Midbrain (tissue), 1 donor: Measurements from ENCODE around the gene CASZ1.

Experiments used
- DNase-seq: peaks from one replicate; lab custom pipeline; 2025; lab: John Stamatoyannopoulos, UW

The CASZ1 gene

DNA sequence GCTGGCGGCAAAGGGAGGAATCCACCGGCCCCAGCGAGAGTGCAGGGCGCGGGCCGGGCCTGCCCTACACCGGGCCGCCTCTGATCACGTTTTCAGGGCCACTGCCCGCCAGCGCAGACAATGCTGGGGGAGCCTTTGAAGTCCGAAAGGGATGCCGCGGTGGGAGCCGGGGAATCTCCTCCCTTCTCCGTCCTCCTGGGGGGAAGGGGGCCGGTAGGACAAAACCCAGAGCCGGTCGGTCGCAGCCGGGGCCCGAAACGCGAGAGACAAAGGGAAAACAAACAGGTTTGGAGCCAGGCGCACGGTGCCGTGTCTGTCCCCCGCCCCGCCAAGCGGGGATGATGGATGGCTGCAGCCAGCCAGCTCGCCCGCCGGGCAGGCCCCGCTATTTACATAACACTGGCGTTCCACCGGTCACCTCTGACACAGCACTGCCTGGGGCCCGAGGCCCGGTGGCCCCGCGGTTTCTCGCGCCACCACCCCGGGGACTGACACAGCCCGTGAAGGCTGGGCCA is 92.0 kb downstream of the CASZ1 start:
- no peak for DNase-seq

DNA sequence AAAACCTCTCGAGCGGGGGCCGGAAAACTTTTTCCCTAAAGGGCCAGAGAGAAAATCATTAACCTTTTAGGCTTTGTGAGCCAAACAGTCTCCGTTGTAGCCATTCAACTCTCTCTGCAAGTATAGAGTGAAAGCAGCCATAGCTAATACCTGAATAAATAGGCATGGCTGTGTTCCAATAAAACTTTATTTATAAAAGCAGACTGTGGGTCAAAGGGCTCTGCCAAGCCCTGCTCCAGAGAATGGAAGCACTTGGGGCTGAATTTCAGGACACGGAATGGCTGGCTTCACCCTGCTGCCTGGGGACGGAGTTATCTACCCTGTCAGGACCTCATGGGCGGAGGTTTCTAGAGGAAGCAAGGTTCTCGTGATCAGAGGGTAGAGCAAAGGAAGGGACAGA is 92.7 kb downstream of the CASZ1 start:
- no peak for DNase-seq

DNA sequence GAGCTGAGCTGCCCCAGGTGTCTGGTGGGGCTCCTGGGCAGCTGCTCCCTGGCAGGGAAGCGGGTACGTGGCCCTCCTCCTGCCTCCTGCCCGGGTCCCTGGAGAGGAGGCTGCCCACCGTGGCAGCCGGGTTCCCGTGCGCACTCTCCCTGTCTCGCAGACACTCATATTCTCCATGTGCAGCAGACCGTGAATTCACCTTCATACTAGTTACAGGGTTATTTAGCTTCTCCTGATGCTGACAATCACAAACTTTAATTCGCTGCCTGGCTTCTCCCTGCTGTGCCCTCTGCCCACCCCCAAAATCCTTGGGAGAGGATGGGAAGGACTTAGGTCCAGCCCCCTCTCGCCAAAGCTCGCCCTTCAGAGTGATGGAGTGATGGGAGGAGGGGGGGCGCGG is 95.3 kb downstream of the CASZ1 start:
- DNase-seq, result no peak

DNA sequence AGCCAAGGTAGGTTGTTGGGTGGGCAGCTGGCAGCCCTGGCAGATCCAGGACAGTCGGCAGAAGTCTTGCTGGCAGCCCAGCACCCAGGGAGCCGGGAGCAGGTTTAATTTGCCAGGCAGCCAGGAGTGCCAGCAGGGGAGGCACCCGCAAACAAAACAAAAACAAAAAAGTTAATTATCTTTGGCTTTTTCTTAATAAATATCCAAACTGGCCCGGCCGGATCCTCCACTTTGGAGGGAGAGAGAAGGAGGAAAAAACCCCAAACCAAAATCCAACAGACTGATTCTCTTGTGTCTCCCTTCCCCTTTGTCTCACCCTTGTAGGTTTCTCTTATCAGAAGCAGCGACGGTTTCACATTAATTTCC is 97.0 kb downstream of the CASZ1 start:
- DNase-seq, result no peak

DNA sequence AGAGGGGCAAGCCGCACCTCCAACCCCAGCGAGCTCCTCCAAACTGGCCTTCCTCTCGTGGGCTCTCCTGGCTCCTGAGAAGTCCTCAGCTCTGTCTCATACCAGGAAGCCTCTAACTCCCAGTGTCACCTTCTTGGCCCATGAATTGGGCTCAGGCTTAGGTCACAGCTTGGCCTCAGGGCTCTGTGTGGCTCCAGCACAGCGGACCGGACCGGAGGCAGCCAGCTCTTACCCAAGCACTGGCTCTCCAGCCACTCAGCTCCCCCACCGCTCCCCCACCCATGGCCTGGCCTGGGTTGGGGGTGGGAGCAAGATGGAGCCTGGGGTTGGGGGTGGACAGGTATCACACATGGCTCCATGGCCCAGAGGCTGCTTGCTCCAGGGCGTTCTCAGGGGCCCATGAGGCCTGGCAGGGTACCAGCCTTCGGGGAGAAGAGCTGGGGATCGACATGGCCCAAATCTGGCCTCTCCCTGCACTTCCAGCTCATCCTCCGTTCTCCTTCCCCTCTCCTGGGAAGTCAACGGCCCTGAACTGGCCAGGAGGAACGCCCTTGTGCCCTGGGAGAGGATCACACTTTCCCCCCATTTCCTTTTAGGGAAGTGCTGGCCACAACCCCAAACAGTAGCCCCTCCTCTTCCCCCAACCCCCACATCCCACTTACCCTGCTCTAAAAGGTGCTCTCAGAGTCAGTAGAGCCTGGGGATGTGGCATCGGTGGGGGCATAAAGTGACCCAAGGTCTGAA is 97.5 kb downstream of the CASZ1 start:
- DNase-seq, result no peak

DNA sequence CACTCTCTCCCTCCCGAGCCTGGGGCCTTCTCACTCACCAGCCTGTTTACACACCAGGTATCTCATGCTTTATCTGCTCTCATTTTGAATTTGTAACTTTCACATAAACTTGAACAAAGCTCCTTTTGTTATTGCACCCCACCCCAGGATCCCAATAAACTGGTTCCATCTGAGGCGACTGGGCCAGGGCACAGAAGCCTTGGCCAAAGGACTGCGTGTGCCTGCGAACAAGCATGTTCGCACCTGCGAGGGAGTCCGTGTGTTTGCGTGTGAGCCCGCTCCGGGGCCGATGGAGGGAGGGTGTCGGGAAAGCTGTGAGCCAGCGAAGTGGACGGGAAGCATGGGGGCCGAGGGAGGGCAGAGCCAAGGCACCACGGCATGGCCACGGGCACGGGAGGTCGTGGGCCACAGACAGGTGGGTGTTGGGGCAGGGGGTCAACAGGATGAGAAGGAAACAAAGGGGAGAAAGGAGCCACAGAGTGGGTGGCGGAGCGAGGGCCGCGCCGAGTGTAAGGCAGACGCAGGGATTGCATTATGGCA is 98.8 kb downstream of the CASZ1 start:
- no peak for DNase-seq

DNA sequence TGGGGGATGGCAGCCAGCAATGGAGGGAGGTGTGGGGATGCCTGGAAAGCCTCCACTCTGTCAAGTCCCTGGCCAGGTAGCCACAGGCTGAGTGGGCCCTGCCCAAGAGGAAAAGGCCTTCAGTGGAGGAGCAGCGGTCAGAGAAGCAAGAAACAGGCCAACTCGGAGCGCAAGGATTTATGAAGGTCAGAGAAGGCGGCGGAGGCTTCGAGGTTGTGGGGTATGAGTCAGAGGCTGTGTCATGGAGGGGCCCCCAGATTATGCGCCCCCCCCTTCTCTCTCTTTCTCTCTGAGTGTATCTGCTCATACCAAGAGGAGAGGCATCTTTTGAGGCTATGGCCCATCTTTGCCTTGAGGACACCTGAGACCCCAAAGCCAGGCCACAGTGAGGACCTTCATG is 99.5 kb downstream of the CASZ1 start:
- DNase-seq, result no peak

DNA sequence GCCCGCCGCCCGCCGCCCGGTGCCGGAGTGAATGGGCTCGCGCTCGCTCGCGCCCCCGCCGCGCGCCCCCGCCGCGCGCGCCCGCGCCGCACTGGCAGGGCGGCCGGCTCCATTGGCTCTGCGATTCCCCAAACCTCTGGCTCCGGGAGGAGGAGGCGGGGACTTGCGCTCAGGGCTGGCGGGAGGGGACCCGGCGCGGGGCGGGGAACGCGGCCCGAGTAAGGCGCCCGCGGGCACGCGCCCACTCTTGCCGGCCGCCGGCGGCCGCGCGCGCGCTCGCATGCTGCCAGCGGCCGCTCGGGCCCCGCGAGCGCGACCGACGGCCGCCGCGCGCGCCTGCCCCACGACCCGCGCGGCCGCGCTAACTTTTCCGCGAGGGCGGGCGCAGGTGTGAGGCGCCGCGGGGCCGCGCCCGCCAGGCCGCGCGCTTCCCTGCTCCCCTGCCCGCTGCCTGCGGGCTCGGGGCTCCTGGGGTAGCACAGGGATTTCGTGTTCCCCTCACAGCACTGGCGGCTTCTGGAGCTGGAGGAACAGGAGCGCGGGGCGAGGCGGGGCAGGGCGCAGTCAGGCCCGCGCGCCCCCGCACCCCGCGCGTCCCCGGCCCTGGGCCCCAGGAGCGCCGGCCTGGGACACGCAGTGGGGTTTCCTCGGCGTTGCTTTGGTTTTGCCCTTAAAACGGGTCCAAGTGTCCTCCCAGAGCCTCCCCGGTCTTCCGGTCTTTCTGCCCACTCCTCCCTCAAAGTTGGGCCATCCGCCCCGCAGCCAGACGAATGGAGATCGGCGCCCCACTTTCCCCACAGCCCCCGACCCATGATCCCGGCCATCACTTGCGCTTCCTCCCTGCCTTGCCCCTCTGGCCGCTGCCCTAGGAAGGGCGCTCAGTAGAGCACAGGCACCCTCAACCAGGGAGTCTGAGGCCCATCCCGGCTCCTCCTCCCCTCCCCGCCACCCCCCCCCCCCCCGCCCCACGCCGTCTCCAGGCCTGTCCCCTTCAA is 101.5 kb downstream of the CASZ1 start:
- peak; percentile 69 for DNase-seq

DNA sequence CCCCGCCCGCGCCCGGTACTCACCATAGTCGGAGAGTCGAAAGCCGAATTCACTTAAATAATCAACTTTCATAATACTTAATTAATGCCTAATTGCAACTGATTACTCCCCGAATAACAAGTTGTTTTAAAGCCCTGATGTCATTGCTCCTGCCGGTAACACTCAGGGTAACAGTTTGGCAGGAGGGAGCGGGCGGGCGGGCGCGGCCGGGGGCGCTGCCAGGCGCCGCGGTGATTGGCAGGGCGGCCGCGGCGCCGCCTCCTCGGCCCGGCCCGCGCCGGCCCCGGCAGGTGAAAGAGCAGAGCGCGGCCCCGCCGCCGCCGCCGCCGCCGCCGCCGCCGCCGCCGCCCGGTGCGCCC is 102.2 kb downstream of the CASZ1 start:
- no peak for DNase-seq

DNA sequence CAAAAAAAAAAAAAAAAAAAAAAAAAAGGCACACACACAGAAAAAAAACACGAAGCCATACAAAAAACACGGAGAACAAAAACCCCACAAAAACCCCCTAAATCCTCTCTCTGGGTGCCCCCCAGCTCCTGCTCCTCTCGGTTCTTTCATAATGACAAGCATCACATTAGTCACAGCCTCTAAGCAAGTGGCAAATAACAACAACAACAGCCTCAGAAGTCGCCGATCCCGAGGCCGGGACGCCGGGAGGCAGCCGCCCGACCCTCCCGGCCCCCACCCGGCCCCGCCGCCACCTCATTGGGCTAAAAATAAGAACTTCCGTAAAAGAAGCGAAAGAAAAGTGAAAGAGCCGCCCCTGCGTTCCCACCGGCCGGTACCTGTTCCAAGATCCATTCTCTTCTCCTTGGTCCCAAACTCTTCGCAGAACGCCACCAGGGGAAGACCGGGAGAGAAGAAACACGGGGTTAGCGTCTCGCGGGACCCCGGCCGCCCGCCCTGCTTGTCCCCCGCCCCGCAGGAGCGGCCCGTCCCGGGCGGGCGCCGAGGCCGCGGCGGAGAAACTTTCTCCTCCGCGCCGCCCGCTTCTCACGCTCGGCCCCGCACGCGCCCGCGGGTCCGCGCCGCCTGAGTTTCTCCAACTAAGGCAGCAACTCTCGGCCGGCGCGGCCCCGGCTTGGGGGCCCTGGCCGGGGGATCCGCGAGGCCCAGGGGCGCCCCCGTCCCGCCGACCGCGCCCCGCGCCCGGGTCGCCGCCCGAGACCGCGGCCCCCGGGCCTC is 102.8 kb downstream of the CASZ1 start:
- DNase-seq, result peak; percentile 17

DNA sequence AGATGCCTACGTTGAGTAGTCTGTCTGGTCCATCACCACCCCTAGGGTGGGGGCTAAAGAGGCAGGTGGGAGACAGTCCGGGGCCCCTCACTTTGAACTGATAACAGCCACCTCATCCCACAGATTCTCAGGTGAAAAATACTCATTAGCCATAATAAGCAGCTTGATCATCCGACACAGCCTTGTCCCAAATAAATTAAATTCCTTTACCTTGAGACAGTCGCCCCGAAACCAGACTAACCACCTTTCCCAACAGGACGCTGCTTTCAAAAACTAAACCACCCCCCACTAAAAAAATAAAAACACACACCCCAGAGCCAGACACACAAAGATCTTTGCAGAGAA is 103.3 kb downstream of the CASZ1 start:
- no peak for DNase-seq

DNA sequence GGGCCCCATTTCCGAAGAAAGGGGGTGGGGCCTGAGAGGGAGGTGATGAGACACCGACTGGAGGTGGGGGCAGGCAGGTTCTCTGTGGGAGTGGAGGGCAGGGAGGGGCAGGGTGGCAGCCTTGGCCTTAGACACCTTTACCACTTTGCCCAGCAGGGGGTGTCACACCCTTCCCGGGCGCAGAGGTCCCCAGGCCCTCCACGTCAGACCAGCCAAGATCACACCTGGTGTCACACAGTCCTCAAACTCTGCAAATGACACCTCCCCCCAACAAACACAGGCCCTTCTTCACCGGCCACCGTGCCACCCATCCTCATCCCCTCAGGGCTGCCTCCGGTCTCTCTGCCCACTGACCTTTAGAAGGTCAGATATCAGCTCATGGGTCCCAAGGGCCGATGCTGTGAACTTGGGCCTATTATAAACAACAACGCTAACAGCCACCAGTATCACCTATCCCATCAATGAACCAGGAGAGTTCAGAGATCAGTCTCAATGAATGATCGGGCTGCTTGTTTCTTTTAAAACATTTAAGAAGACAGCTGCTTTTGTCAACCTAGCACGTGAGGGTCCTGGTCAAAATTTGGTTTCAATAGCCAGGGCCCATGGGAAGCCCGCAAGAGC is 103.9 kb downstream of the CASZ1 start:
- no peak for DNase-seq

DNA sequence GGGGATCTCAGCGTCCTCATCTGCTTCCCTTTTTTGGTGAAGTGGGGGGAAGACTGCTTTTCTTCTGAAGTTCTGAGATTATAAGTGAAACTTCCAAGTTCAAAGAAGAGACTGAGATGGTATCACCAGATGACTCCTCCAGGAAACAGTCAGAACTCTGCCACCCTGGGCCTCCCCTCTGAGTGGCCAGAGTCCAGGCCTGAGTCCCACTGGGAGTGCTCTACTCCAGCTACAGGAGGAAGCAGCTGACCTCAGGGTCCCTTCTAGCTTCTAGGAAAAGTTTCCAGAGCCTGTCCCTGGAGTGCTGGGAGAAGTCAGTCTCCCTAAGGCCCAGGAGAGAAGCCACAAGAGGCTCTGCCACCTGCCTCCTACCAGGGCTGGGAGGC is 104.7 kb downstream of the CASZ1 start:
- no peak for DNase-seq

DNA sequence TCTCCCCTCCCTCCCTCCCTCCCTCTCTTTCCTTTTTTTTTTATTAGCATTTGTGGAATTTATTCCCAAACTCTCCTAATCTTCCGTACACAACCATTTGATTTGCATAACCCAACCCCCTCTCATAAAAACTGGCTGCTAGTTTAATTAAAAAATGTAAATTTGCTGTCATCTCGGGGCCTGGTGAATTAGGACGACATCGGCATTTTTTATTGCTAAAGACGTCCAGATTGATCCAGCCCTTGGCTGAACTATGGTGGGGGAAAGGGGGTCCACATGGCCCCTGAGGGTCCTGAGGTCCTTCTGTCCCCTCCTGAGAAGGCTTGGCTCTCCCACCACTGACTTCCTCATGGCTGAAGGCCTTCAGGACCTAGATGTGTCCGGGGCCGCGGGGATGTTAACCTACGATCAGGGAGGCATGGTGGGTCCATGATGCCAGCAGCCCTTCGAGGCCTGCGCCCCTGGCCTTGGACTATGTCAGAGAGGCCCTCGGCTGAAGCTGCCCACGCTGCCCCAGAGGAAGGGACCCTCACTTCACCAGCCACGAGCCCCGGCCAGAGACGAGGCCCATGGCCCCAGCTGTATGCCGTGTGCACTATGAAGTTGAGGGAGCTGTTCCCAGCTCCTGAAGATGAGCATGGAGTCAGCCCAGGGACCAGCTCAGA is 105.2 kb downstream of the CASZ1 start:
- DNase-seq, result no peak

DNA sequence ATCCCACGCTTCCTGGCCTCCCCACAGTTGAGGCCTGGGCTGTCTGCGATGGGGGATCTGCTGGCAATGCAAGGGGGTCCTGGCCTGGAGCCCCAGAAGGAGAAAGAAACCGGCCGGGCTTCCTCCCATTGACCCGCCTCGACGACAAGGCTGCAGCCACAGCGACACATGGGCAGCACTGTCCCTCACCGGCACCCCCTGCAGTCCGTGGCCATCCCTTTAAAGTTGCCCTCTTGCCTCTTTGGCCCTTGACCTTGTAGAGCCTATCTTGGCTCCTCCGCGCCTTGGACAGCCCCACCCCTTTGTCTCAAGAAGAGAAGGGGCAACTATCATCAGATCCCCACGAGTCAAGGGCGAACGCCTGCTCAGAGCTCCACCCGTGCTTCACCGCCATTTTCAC is 106.0 kb downstream of the CASZ1 start:
- no peak for DNase-seq

DNA sequence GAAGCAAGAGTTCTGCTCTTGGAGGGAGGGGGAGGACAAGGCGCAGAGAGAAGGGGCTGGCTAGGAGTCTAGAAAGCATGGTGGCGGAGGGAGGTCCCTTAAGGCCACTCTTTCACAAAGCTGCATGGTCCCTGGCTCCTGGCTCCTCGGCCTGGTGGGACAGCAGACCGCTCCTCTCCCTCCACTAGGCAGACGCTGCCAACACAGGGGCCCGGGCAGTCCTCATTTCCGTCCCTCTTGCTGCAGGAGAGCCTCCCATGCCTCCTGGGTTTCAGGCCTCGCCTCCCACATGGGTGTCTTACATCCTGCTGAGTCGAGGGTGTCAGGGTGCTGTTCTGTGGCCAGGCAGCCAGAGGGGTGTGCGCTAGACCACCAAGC is 108.0 kb downstream of the CASZ1 start:
- DNase-seq, result no peak

DNA sequence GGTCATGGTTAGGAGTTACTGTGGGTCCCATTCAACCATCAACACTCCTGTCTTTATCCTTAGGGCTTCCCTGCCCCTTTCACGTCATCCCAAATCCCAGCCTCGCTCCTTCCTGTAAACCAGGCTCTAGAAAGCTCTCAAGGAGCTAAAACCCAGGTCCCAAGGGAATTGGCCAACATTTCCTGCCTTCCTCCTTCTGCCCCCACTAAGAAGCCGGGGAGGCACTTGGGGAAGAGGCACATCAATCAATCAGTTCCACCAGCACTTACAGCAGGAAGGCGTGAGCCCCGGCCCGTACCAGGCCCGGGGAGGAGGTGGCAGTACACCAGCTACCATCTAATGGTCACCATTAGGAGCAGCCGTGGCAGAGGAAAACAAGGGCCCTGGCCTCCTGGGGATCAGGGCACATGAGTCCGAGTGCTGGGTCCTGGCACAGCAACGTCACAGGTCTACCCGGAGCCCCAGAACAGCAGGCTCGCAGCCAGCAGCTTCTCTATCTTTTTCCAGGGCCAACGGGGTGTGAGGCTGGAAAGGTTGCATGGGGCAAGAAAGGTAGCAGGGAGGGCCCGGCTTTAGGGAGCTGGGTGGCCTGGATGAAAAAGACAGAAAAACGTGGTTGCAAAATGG is 108.6 kb downstream of the CASZ1 start:
- DNase-seq, result no peak

DNA sequence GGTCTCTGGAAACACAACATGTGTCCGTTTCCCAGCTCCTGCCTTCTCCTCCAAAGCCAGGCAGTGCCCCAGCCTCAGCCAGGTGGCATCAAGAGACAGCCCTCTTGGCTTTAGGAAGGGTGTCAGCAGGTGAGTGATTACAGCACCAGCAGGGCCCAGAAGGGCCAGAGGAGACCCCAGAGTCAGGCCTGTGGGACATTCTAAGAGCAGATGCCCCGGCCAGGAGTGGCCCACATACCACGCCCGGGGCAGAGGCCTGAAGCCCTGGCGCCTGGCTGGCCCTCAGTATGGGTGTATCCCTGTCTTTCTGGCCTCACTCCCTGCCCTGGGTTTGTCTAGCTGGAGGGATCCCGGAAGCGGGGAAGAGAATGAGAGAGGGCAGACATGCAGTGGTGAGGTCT is 109.2 kb downstream of the CASZ1 start:
- DNase-seq, result no peak

DNA sequence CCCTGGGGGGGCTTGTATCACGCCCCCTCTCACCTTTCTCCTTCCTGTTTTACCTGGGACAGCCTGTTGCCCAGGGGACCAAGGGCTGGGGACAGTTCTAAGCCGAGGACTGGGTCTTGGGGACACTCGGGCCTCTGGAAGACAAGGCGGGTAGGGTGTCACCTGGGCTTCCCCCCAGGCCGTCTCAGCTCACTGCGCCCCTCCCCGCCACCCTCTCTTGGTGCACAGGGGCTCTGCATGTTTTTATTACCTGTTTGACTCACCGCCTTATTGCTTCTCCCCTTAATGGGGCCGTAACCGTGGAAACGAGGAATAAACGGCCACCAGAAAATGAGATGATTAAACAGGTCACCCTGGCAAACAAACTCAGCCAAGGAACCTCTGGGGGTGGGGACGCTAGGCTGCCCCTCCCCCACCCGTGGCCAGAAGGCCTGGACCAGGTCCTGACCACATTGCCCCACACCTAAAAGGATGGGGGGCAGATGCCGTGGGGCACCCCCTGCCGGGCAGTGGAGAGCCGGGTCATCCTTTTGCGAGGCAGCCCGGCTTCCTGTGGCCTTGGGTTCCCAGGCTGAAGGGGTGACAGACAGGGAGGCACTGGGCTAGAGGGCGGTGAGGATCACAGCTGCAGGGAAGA is 109.9 kb downstream of the CASZ1 start:
- no peak for DNase-seq

DNA sequence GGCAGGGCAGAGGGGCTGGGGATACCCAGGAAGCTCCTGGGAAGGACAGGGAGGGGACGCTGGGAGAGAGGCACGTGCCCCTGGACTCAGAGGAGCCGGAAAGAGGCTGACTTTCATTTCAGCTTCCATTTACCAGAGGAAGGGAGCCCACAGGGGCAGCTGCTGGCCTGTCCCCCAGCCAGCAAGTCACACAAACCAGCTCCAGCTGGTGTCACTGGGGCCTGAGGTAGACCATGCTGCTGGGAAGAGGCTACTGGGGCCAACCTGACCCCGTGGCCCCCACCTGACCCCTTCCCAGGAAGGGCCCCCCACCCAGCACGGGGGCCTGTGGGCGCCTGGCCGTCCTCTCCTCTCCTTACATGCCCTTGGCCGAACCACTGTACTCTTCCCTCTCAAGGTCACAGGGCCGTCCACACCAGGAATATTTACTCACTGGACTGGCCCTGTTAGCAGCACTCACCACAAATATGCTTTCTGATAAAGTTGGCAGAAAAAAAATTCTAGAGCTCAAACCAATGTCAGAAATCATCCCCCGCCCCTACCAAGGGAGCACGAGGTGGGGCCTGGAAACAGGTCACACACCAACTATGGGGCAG is 110.5 kb downstream of the CASZ1 start:
- DNase-seq, result no peak
